Retinal pigment epithelial cell (primary cell): Measurements from ENCODE around the gene ITGB5.
A peak's percentile ranks its signal among the peaks of the same experiment; 100 is the strongest.

Experiments
- DNase-seq: peaks from one replicate; pipeline ENCODE4 v3.0.0-alpha.2; 2010; ENCODE audit warnings: low read depth
- H3K4me3 ChIP-seq: 2 replicates; pipeline ENCODE4 v1.5.1; 2011; ENCODE audit warnings: mild to moderate bottlenecking, low read length, control low read depth, moderate library complexity
- CTCF ChIP-seq: conservative IDR thresholded peaks from 2 replicates; pipeline ENCODE4 v1.5.1; 2011; ENCODE audit warnings: low read depth, low read length, control low read depth, inconsistent platforms

Gene ITGB5

GRCh38 chr3:124843506-124844177 is 43.5 kb downstream of the ITGB5 start:
- H3K4me3 ChIP-seq: no peak overlapping the region
- TF ChIP-seq CTCF: no peak
- no peak for DNase-seq

- no peak for TF ChIP-seq CTCF
- no peak for DNase-seq
- H3K4me3 ChIP-seq: no peak overlapping the region
Observed at GRCh38 chr3:124843047-124843446, 44.1 kb downstream of the ITGB5 start.

GRCh38 chr3:124841517-124841916 is 45.6 kb downstream of the ITGB5 start:
- no peak overlapping the region for H3K4me3 ChIP-seq
- no peak for TF ChIP-seq CTCF
- DNase-seq: no peak

- TF ChIP-seq CTCF: no peak
- no peak for DNase-seq
- no peak overlapping the region for H3K4me3 ChIP-seq
Observed at GRCh38 chr3:124840331-124840730, 46.8 kb downstream of the ITGB5 start.

GRCh38 chr3:124839896-124840295 is 47.3 kb downstream of the ITGB5 start:
- no peak overlapping the region for H3K4me3 ChIP-seq
- DNase-seq: no peak
- TF ChIP-seq CTCF: no peak

GRCh38 chr3:124838963-124839362 is 48.2 kb downstream of the ITGB5 start:
- no peak for DNase-seq
- no peak for TF ChIP-seq CTCF
- no peak overlapping the region for H3K4me3 ChIP-seq

- peak; percentile 88 for DNase-seq
- no peak overlapping the region for H3K4me3 ChIP-seq
Observed at GRCh38 chr3:124837730-124838186, 49.4 kb downstream of the ITGB5 start.

More at GRCh38 chr3:124837730-124838186, 49.4 kb downstream of the ITGB5 start:
- no peak for TF ChIP-seq CTCF
